ENCODE data around the gene CUBN. TPM values are rescaled to one million over a fixed set of nuclear protein-coding genes. Genes with fewer than 3 reads are reported as not detected.

The CUBN gene
- total and polyA plus RNA-seq, 2 of the 13 experiments (the other 11 are each of a cell fraction or from before 2014, with no cell fraction given): 0.27 to 0.32 TPM

DNA sequence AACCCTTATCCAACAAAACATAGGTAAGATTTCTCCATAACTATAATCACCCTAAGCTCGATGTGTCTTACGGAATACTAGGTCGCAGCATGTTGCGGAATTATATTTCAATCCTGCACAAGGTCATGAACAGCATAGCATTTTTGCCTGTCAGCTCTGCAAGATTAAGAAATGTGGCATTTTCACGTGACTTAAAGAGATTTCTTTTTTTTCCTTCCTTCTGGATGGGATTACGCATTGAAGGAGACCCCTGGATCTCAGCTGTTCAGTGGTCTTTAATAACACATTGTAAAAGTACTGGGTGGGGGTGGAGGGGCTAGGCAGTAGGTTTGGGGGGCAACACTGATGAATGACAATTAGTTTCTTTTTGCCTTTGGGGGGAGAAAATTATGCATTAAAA lies 106.7 kb downstream of the CUBN start:
- Histone ChIP-seq H3K9ac (ENCODE audit: insufficient read depth, low read depth, low read length) (no peak overlapping the region), H3K9me3 (ENCODE audit: low read length) (no peaks in the 10 kb centered on the region), H3K36me3 (replicated peaks in 1 of 2; ENCODE audit: control insufficient read depth in 1 of 2, insufficient read depth in 2 of 2, low read length in 2 of 2) (no peaks in the 10 kb centered on the region), H3K79me2 (ENCODE audit: insufficient read depth, low read length) (no peaks in the 10 kb centered on the region), H3K27me3 (ENCODE audit: control insufficient read depth in 1 of 2, insufficient read depth in 2 of 2, low read length in 2 of 2) (no peaks in the 10 kb centered on the region), H3K4me2 (ENCODE audit: low read depth, low read length) (no peak overlapping the region), H3K4me1 (ENCODE audit: insufficient read depth, low read length) (no peaks in the 10 kb centered on the region), H3K27ac (ENCODE audit: extremely low read length, insufficient read depth, low read length) (no peak overlapping the region), H3K4me3 (replicated peaks in 1 of 3; ENCODE audit: insufficient read depth in 1 of 3, low read depth in 2 of 3, low read length in 3 of 3) (no peak overlapping the region), H2AFZ (ENCODE audit: low read length) (no peak overlapping the region), H4K20me1 (ENCODE audit: insufficient read depth, low read length) (no peaks in the 10 kb centered on the region)
- intact Hi-C loops (cut with micrococcal nuclease; ENCODE audit: unreplicated experiment) (no loop called here), in situ Hi-C loops (cut with HindIII; ENCODE audit: extremely low pct_ligation_motif_present, low pct_unique_long_range_greater_than_20kb) (no loop called here)
- ChIA-PET CTCF (ENCODE audit: low intra/inter-chr PET ratio, low total read pairs) (no interaction called here), POLR2A (no interaction called here)
- WGBS (ENCODE audit: low lambda C conversion rate): 79% methylated on average over 6 of the region's 6 CpGs
- ATAC-seq: no peak
- no peak for DNase-seq (ENCODE audit: low spot score)
- no peak for FAIRE-seq
- TF ChIP-seq ETV6 (CRISPR knock-in tag; conservative IDR thresholded peaks at IDR 0.05): no peak
- no peak for TF ChIP-seq ZNF841 (CRISPR knock-in tag; IDR thresholded peaks at IDR 0.05; ENCODE audit: borderline replicate concordance)
- TF ChIP-seq ZNF792 (CRISPR knock-in tag; IDR thresholded peaks at IDR 0.05): no peak
- no peak for TF ChIP-seq ZNF644 (CRISPR knock-in tag; IDR thresholded peaks at IDR 0.05; ENCODE audit: low read depth)
- TF ChIP-seq, protein P1, sequence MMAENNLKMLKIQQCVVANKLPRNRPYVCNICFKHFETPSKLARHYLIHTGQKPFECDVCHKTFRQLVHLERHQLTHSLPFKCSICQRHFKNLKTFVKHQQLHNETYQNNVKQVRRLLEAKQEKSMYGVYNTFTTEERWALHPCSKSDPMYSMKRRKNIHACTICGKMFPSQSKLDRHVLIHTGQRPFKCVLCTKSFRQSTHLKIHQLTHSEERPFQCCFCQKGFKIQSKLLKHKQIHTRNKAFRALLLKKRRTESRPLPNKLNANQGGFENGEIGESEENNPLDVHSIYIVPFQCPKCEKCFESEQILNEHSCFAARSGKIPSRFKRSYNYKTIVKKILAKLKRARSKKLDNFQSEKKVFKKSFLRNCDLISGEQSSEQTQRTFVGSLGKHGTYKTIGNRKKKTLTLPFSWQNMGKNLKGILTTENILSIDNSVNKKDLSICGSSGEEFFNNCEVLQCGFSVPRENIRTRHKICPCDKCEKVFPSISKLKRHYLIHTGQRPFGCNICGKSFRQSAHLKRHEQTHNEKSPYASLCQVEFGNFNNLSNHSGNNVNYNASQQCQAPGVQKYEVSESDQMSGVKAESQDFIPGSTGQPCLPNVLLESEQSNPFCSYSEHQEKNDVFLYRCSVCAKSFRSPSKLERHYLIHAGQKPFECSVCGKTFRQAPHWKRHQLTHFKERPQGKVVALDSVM (CRISPR knock-in tag; IDR thresholded peaks at IDR 0.05): no peak
- TF ChIP-seq ZFYVE20 (CRISPR knock-in tag; IDR thresholded peaks at IDR 0.05; ENCODE audit: borderline replicate concordance, low read depth): no peak
- TF ChIP-seq GATAD2A (CRISPR knock-in tag; IDR thresholded peaks at IDR 0.05): no peak
- BruUV-seq (replicated peaks): no TSS peak

DNA sequence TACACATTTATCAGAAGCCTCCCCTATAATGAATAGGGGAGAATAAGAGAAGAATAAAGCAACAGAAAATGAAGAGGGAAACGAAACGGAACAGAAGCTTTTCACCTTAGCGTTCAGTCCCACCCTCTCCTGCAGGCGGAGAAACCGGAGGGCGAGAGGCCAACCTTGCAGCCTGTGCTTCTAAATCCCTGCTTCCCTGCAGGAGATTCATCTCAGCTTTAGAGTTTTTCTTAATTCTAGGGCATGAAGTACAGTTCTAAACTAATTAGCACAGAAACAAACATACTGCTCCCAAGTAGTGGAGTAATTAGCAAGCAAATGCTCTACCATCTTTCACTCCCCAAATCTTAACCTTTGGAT lies 107.2 kb downstream of the CUBN start:
- DNase-seq (ENCODE audit: low spot score): no peak
- no peak for ATAC-seq
- Histone ChIP-seq H3K79me2 (ENCODE audit: insufficient read depth, low read length) (no peaks in the 10 kb centered on the region), H3K27me3 (ENCODE audit: control insufficient read depth in 1 of 2, insufficient read depth in 2 of 2, low read length in 2 of 2) (no peaks in the 10 kb centered on the region), H3K36me3 (replicated peaks in 1 of 2; ENCODE audit: control insufficient read depth in 1 of 2, insufficient read depth in 2 of 2, low read length in 2 of 2) (no peaks in the 10 kb centered on the region), H4K20me1 (ENCODE audit: insufficient read depth, low read length) (no peaks in the 10 kb centered on the region), H3K4me1 (ENCODE audit: insufficient read depth, low read length) (no peaks in the 10 kb centered on the region), H3K4me2 (ENCODE audit: low read depth, low read length) (no peak overlapping the region), H2AFZ (ENCODE audit: low read length) (no peak overlapping the region), H3K9ac (ENCODE audit: insufficient read depth, low read depth, low read length) (no peak overlapping the region), H3K4me3 (replicated peaks in 1 of 3; ENCODE audit: insufficient read depth in 1 of 3, low read depth in 2 of 3, low read length in 3 of 3) (no peak overlapping the region), H3K9me3 (ENCODE audit: low read length) (no peaks in the 10 kb centered on the region), H3K27ac (ENCODE audit: extremely low read length, insufficient read depth, low read length) (no peak overlapping the region)
- intact Hi-C loops (cut with micrococcal nuclease; ENCODE audit: unreplicated experiment) (no loop called here), in situ Hi-C loops (cut with HindIII; ENCODE audit: extremely low pct_ligation_motif_present, low pct_unique_long_range_greater_than_20kb) (no loop called here)
- CTCF ChIA-PET (ENCODE audit: low intra/inter-chr PET ratio, low total read pairs): no interaction called here
- no TSS peak for BruUV-seq (replicated peaks)
- 71% methylated on average over 6 of the region's 6 CpGs for WGBS (ENCODE audit: low lambda C conversion rate)
- no peak for FAIRE-seq
- TF ChIP-seq, protein P2, sequence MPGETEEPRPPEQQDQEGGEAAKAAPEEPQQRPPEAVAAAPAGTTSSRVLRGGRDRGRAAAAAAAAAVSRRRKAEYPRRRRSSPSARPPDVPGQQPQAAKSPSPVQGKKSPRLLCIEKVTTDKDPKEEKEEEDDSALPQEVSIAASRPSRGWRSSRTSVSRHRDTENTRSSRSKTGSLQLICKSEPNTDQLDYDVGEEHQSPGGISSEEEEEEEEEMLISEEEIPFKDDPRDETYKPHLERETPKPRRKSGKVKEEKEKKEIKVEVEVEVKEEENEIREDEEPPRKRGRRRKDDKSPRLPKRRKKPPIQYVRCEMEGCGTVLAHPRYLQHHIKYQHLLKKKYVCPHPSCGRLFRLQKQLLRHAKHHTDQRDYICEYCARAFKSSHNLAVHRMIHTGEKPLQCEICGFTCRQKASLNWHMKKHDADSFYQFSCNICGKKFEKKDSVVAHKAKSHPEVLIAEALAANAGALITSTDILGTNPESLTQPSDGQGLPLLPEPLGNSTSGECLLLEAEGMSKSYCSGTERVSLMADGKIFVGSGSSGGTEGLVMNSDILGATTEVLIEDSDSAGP (CRISPR knock-in tag; IDR thresholded peaks at IDR 0.05; ENCODE audit: borderline replicate concordance): no peak
- TF ChIP-seq, protein P3, sequence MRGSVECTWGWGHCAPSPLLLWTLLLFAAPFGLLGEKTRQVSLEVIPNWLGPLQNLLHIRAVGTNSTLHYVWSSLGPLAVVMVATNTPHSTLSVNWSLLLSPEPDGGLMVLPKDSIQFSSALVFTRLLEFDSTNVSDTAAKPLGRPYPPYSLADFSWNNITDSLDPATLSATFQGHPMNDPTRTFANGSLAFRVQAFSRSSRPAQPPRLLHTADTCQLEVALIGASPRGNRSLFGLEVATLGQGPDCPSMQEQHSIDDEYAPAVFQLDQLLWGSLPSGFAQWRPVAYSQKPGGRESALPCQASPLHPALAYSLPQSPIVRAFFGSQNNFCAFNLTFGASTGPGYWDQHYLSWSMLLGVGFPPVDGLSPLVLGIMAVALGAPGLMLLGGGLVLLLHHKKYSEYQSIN (CRISPR knock-in tag; IDR thresholded peaks at IDR 0.05; ENCODE audit: borderline replicate concordance): no peak
- TF ChIP-seq ZNF33B (CRISPR knock-in tag; IDR thresholded peaks at IDR 0.05): no peak
- TF ChIP-seq, protein P4, sequence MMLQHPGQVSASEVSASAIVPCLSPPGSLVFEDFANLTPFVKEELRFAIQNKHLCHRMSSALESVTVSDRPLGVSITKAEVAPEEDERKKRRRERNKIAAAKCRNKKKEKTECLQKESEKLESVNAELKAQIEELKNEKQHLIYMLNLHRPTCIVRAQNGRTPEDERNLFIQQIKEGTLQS (CRISPR knock-in tag; IDR thresholded peaks at IDR 0.05): no peak
- POLR2A ChIA-PET: no interaction called here
